Body of pancreas (tissue), 4 donors: ENCODE data around the gene MILR1. TPM values are rescaled to one million over a fixed set of nuclear protein-coding genes. Genes with fewer than 3 reads are reported as not detected.

ENCODE experiments used
- ATAC-seq: fragments of 150-250 bp; one replicate; pipeline ENCODE4 v1.9.1; 2016
- DNase-seq, 4 donors: peaks; one replicate each; pipeline ENCODE4 v3.0.0-alpha.2; 2019
- H3K27ac ChIP-seq, 4 donors: fragments of 200-600 bp; sonication (generic); 1 replicate in 3 of 4; 2 replicates in 1 of 4; pipeline versions ENCODE4 v1.5.1 to v1.6.1; 2016 to 2019; ENCODE audit warnings: mild to moderate bottlenecking in 1 of 4, mixed read lengths in 1 of 4, moderate library complexity in 1 of 4
- H3K27me3 ChIP-seq, 2 donors: fragments of 200-600 bp; sonication (generic); one replicate each; pipeline ENCODE4 v1.6.0; 2016; ENCODE audit warnings: mild to moderate bottlenecking in 1 of 2
- H3K36me3 ChIP-seq, 2 donors: fragments of 200-600 bp; sonication (generic); replicated peaks in 1 of 2; 2 replicates each; pipeline ENCODE4 v1.5.1; 2016; ENCODE audit warnings: low read depth in 2 of 2; ENCODE audit not compliant: insufficient read depth in 1 of 2
- H3K4me1 ChIP-seq: fragments of 200-600 bp; sonication (generic); one replicate; pipeline ENCODE4 v1.6.0; 2016
- H3K4me3 ChIP-seq, 2 donors: fragments of 200-600 bp; sonication (generic); 1 replicate in 1 of 2; 2 replicates in 1 of 2; pipeline ENCODE4 v1.5.1; 2016 to 2019
- H3K9me3 ChIP-seq, 3 donors: fragments of 200-600 bp; sonication (generic); 1 replicate in 2 of 3; 2 replicates in 1 of 3; pipeline ENCODE4 v1.5.1; 2016
- CTCF ChIP-seq, 7 experiments: fragments of 450-650 bp in 4 of 7; fragments of 200-600 bp in 3 of 7; sonication (generic) in 3 of 7; IDR thresholded peaks; one replicate each; pipeline ENCODE4 v1.5.1; 2016 to 2019; ENCODE audit warnings: antibody characterized with exemption in 7 of 7
- POLR2A ChIP-seq, 3 donors: fragments of 450-650 bp; IDR thresholded peaks; one replicate each; pipeline ENCODE4 v1.6.1; 2016; ENCODE audit warnings: antibody characterized with exemption in 3 of 3, mild to moderate bottlenecking in 2 of 3
- WGBS, 2 donors: methylation state at CpG; one replicate each; pipeline ENCODE4 v1.1.5; 2017; 5-methylcytosine and 5-hydroxymethylcytosine counted together
- intact Hi-C: fragments of 100-400 bp; cut with DNase I; formaldehyde crosslinking; loops from one replicate; pipeline ENCODE4 v1.15.1; 2023
- total RNA-seq, 2 donors: library from RNA; depleted of rRNA; stranded (reverse); fragments of >200 nt; gene quantifications; one replicate each; pipeline ENCODE4 v1.1.0, GENCODE V29; 2016

MILR1 gene
- 1 to 10 TPM in 1 of 2 donors, not detected in 1; 4.9 TPM for total RNA-seq

GRCh38 chr17:64448665-64449512 lies at the start of gene MILR1:
Gene MILR1, plus strand, starts transcription at chr17:64449115. Its CDS starts 54 bp downstream, at chr17:64449169.
- H3K4me1 ChIP-seq, result no peaks in the 10 kb centered on the region
- DNase-seq, result peak in 1 of 4 donors; percentile 72
- H3K27ac ChIP-seq, result peak within 1 kb of the TSS in 1 of 4 donors; percentile 70
- peak; percentile 50 for ATAC-seq
- intact Hi-C loops, result no loop called here
- WGBS, 2 donors, result 30 to 47% methylated on average over 9 to 10 of the region's 10 CpGs
- H3K4me3 ChIP-seq, result no peak within 1 kb of the TSS
- no peaks in the 10 kb centered on the region for H3K27me3 ChIP-seq
- no peaks in the 10 kb centered on the region for H3K36me3 ChIP-seq
- TF ChIP-seq POLR2A (IDR thresholded peaks at IDR 0.05), result peak in 1 of 3 donors; percentile 32
- no peak for TF ChIP-seq CTCF (IDR thresholded peaks at IDR 0.05)
- no peaks in the 10 kb centered on the region for H3K9me3 ChIP-seq

GRCh38 chr17:64399767-64400156 lies 49.2 kb upstream of the MILR1 start:
- H3K36me3 ChIP-seq, result no peaks in the 10 kb centered on the region
- no peak overlapping the region for H3K27ac ChIP-seq
- TF ChIP-seq POLR2A (IDR thresholded peaks at IDR 0.05) (no peak), CTCF (IDR thresholded peaks at IDR 0.05) (no peak)
- WGBS, 2 donors, result 91 to 94% methylated on average over 1 of the region's 1 CpG
- ATAC-seq (no peak), DNase-seq (no peak)
- no peaks in the 10 kb centered on the region for H3K27me3 ChIP-seq
- H3K9me3 ChIP-seq, result no peaks in the 10 kb centered on the region
- H3K4me3 ChIP-seq, result no peak overlapping the region
- H3K4me1 ChIP-seq, result peaks cover 8% of the 10 kb centered on the region
- intact Hi-C loops, result no loop called here

GRCh38 chr17:64400642-64401041 lies 48.3 kb upstream of the MILR1 start:
- intact Hi-C loops, result no loop called here
- Histone ChIP-seq H3K27ac (no peak overlapping the region), H3K4me3 (no peak overlapping the region), H3K36me3 (no peaks in the 10 kb centered on the region), H3K9me3 (no peaks in the 10 kb centered on the region), H3K27me3 (no peaks in the 10 kb centered on the region), H3K4me1 (peaks cover 8% of the 10 kb centered on the region)
- ATAC-seq, result no peak
- TF ChIP-seq CTCF (IDR thresholded peaks at IDR 0.05) (no peak), POLR2A (IDR thresholded peaks at IDR 0.05) (no peak)
- whole genome bisulfite sequencing, 2 donors, result 77 to 83% methylated on average over 7 of the region's 7 CpGs
- no peak for DNase-seq

- ATAC-seq, result no peak
- WGBS, 2 donors, result 80 to 84% methylated on average over 8 of the region's 8 CpGs
- no peak for TF ChIP-seq CTCF (IDR thresholded peaks at IDR 0.05)
- no peak for TF ChIP-seq POLR2A (IDR thresholded peaks at IDR 0.05)
- H3K4me1 ChIP-seq, result peaks cover under 1% of the 10 kb centered on the region
- no peak overlapping the region for H3K4me3 ChIP-seq
- H3K27ac ChIP-seq, result no peak overlapping the region
- no peaks in the 10 kb centered on the region for H3K27me3 ChIP-seq
- intact Hi-C loops, result no loop called here
- no peak for DNase-seq
- no peaks in the 10 kb centered on the region for H3K36me3 ChIP-seq
- H3K9me3 ChIP-seq, result no peaks in the 10 kb centered on the region
These were observed 47.6 kb upstream of the MILR1 start for GRCh38 chr17:64401244-64401860.
